Fibroblast of villous mesenchyme (primary cell): Measurements from ENCODE around the gene KIAA2012. TPM values are rescaled to one million over a fixed set of nuclear protein-coding genes. Genes with fewer than 3 reads are reported as not detected.

Source experiments
- DNase-seq: peaks from one replicate; pipeline ENCODE4 v3.0.0-alpha.2; 2010; ENCODE audit warnings: low read depth
- H3K4me3 ChIP-seq: 2 replicates; pipeline ENCODE4 v1.5.1; 2011; ENCODE audit warnings: low read depth, mild to moderate bottlenecking, low read length
- total RNA-seq: library from RNA; depleted of rRNA; stranded (reverse); fragments of >200 nt; gene quantifications from 2 replicates; pipeline ENCODE4 v1.2.3, GENCODE V29; 2012
- TF ChIP-seq, protein P1 (sequence below): IDR thresholded peaks from 2 replicates; pipeline ENCODE4 v1.5.1; 2012; ENCODE audit warnings: low read depth, mild to moderate bottlenecking, low read length; ENCODE audit not compliant: insufficient read depth

The KIAA2012 gene
- total RNA-seq, 1 donor, result under 0.01 TPM

DNA sequence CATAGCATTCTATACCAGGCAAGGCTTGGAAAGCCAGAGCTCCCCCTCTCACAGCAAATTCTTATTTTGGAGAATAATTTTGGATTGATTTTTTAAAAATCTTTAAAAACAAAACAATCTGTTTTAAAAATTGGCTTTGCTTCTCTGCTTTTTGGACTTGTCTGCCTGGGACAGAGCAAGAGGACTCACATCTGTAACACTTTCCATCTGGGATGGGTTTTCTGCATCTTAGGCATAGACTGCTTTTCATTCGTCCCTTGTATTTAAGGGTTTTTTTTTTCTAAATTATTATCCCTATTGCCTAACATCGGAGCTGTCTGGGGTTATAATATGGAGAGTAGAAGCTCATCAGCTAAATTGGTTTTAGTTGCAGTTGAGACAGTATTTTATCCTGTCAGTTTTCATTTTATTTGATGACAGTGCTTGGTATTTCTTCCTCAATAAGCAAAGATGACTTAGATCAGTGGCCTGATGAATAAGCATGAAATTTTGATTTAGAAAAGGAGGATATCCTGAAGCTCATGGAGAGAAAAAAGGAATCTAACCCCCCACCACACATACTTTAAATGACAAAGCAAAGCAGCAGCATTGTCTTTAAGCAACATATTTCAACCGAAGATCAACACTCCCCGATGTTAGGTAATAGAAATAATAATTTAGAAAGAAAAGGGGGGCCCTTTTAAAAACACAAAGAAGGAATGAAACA, 41.7 kb upstream of the KIAA2012 start:
- TF ChIP-seq, protein P1, sequence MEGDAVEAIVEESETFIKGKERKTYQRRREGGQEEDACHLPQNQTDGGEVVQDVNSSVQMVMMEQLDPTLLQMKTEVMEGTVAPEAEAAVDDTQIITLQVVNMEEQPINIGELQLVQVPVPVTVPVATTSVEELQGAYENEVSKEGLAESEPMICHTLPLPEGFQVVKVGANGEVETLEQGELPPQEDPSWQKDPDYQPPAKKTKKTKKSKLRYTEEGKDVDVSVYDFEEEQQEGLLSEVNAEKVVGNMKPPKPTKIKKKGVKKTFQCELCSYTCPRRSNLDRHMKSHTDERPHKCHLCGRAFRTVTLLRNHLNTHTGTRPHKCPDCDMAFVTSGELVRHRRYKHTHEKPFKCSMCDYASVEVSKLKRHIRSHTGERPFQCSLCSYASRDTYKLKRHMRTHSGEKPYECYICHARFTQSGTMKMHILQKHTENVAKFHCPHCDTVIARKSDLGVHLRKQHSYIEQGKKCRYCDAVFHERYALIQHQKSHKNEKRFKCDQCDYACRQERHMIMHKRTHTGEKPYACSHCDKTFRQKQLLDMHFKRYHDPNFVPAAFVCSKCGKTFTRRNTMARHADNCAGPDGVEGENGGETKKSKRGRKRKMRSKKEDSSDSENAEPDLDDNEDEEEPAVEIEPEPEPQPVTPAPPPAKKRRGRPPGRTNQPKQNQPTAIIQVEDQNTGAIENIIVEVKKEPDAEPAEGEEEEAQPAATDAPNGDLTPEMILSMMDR, result no peak
- DNase-seq, result no peak
- H3K4me3 ChIP-seq, result no peak overlapping the region

DNA sequence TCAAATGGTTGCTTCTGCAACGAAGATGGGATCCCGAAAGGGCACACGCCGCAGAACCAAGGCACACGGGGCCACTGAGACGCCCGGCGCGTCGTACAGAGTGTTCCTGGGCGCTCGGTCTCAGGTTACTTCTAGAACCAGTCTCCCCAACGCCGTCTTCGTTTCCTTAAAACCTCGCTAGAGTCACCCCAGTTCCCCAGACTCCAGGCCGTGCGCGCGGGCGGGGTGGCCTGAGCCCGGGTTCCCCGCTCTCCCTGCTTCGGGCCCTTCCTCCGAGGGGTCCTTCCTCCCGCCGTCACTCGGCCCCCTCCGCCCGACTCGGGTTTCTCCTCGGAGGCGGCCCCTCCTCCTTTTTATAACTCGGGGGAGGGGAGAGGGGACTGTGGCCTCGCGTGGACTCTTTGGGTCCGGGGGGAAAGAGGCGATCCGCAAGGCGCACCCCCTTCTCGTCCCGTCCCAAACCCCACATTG, 40.2 kb upstream of the KIAA2012 start:
- TF ChIP-seq, protein P1, result no peak
- H3K4me3 ChIP-seq, result peak overlapping the region; percentile 79
- DNase-seq, result peak; percentile 55

DNA sequence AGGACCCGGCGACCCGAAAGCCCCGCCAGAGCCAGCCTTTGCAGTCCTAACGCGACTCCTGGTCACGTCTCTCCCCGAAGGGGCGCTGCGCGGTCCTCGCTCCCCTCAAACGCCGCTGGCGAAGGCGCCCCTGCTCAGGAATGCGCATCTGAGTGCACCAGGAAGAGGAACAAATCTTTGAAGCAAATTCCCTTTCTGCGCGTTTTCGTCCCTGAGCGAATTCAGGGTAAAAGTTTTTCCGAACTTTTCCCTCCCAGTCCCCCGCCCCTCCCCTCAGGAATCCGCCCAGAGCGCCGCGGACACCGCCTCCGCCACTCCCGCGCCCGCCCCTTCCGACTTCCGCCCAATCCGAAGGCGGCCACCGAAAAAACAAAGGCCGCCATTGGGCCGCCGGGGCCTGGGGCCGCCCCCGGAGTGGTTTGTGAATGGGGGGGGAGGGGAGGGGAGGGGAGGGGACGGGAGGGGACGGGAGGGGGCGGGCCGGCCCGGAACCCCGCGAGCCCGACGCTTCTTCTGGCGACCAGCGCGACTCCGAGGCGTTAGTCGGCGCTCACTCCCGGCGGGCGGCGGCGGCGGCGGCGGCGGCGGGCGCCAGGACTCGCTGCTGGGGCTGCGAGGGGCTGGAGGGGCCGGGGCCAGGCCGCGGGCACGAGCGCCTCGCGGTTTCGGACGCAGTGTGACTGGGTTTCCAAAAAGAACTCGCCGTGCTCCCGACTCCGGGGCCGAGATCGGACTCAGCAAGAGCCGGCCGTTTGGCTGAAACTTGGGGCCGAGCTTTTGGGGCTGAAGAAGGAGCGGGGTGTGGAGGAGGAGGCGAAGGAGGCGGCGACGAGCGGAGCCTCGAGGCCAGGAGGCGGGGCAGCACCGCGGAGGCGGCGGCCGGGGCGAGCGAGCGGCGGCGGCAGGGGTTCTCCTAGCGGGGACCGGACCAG, 39.5 kb upstream of the KIAA2012 start, which contains the start of gene FZD7:
Gene FZD7, plus strand, starts transcription at position 539 of the 932 bp plus-strand sequence. CDS start 793 bp downstream, outside the sequence.
- TF ChIP-seq, protein P1, result peak; percentile 25
- peak; percentile 94 for DNase-seq

DNA sequence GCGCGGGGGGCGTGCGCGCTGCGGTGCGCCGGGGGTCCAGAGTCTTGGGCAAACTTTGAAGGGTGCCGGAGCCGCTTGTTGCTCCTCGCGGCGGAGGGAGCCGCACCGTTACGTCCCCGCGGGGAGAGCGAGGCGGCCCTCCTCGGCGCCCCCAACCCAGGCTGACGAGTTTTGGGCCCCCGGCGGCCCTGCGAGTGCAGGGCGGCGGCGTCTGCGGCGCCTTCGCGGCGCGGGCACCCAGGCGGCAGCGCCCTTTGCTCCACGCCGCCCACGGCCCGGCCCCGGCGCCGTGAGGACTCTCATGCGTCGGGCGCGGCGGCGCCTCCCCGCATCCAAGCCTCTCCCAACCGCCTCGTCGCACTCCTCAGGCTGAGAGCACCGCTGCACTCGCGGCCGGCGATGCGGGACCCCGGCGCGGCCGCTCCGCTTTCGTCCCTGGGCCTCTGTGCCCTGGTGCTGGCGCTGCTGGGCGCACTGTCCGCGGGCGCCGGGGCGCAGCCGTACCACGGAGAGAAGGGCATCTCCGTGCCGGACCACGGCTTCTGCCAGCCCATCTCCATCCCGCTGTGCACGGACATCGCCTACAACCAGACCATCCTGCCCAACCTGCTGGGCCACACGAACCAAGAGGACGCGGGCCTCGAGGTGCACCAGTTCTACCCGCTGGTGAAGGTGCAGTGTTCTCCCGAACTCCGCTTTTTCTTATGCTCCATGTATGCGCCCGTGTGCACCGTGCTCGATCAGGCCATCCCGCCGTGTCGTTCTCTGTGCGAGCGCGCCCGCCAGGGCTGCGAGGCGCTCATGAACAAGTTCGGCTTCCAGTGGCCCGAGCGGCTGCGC, 38.6 kb upstream of the KIAA2012 start:
- H3K4me3 ChIP-seq, result peak overlapping the region; percentile 71
- TF ChIP-seq, protein P1, result no peak
- peak; percentile 45 for DNase-seq

More for the DNA sequence above, 39.5 kb upstream of the KIAA2012 start, which contains the start of gene FZD7:
- H3K4me3 ChIP-seq, result peak within 1 kb of the TSS; percentile 79

DNA sequence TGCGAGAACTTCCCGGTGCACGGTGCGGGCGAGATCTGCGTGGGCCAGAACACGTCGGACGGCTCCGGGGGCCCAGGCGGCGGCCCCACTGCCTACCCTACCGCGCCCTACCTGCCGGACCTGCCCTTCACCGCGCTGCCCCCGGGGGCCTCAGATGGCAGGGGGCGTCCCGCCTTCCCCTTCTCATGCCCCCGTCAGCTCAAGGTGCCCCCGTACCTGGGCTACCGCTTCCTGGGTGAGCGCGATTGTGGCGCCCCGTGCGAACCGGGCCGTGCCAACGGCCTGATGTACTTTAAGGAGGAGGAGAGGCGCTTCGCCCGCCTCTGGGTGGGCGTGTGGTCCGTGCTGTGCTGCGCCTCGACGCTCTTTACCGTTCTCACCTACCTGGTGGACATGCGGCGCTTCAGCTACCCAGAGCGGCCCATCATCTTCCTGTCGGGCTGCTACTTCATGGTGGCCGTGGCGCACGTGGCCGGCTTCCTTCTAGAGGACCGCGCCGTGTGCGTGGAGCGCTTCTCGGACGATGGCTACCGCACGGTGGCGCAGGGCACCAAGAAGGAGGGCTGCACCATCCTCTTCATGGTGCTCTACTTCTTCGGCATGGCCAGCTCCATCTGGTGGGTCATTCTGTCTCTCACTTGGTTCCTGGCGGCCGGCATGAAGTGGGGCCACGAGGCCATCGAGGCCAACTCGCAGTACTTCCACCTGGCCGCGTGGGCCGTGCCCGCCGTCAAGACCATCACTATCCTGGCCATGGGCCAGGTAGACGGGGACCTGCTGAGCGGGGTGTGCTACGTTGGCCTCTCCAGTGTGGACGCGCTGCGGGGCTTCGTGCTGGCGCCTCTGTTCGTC, 37.7 kb upstream of the KIAA2012 start:
- peak; percentile 67 for DNase-seq
- peak overlapping the region; percentile 71 for H3K4me3 ChIP-seq
- TF ChIP-seq, protein P1, result peak; percentile 57
